HG03571 (cell line): ENCODE data around the gene CARD10.
"Not testable (repeated sequence)": the region's sequence is repeated elsewhere in the genome, so short reads cannot be mapped to it uniquely, and the experiment has no call there.

ENCODE experiments used
- ATAC-seq: cut with Tn5 transposase; IDR thresholded peaks from one replicate; pipeline ENCODE4 v1.9.1; 2021; ENCODE audit not compliant: unreplicated experiment

Gene CARD10

GRCh38 chr22:37557321-37558001 lies 38.2 kb upstream of the CARD10 start:
- no peak for ATAC-seq

- no peak for ATAC-seq
These were observed 37.5 kb upstream of the CARD10 start for GRCh38 chr22:37556710-37557109.

DNA sequence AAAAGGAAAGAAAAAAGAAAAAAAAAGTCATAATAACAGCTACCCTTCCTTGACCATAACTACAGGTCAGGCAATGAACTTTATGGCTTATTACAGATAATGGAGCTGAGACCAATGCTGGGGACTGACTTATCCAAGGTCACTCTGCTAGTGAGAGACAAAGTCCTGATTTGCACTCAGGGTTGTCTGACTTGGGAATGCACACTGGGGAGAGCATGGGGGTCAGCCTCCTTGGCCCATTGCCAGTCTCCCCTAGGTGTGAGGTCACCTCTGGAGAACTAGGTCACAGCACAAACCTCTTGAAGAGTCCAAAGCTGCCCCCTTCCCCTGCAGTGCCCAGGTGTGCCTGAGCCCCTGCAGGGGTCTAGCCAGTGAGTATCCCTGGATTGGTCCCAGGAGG lies 35.8 kb upstream of the CARD10 start:
- no peak for ATAC-seq

GRCh38 chr22:37553725-37554124 lies 34.5 kb upstream of the CARD10 start:
- no peak for ATAC-seq

- no peak for ATAC-seq
These were observed 33.4 kb upstream of the CARD10 start for GRCh38 chr22:37552524-37553163.

- no peak for ATAC-seq
These were observed 32.8 kb upstream of the CARD10 start for GRCh38 chr22:37551981-37552380.

GRCh38 chr22:37550921-37551320 lies 31.7 kb upstream of the CARD10 start:
- ATAC-seq = not testable (repeated sequence)

- no peak for ATAC-seq
These were observed 30.5 kb upstream of the CARD10 start for GRCh38 chr22:37549704-37550059.

- ATAC-seq = no peak
These were observed 28.1 kb upstream of the CARD10 start for GRCh38 chr22:37547251-37547741.

DNA sequence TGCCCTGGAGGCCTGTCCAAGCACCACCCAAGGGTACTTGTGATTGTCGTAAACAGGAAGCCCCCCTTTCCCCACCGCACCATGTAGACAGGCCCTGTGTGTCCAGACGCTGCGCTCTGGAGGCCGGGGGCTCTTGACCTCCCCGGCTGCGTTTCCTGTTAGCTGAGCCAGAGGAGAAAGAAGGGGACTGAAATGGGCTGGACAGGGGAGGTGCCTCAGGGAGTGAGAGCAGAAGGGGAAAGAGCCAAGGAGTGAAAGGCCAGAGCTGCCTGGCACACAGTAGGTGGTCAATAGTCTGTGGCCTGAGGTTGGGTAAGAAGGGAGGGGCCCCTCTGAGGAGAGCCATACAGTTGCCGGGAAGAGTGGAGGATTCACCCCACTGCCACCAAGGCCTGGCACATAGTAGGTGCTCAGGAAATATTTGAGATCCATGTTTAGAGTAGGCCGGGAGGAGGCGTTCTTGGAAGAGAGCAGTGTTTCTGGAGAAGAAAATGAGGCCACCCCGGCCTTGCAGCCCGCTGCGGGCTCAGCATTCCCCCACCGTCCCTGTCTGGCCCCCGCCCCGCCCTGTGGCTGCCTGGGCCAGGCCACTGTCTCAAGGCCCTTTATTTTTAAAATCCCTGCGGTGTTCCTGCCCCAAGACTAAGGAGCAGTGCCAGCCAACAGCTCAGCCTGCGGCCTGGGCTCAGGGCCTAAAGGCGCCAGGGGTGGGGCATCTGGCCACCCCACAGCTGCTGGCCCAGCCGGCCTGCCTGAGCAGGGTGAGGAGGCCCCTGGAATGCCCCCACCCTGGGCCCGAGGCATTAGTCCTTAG lies 27.4 kb upstream of the CARD10 start:
- ATAC-seq = no peak

GRCh38 chr22:37545703-37546436 lies 26.7 kb upstream of the CARD10 start:
- ATAC-seq = no peak

- no peak for ATAC-seq
These were observed 25.9 kb upstream of the CARD10 start for GRCh38 chr22:37544955-37545702.

DNA sequence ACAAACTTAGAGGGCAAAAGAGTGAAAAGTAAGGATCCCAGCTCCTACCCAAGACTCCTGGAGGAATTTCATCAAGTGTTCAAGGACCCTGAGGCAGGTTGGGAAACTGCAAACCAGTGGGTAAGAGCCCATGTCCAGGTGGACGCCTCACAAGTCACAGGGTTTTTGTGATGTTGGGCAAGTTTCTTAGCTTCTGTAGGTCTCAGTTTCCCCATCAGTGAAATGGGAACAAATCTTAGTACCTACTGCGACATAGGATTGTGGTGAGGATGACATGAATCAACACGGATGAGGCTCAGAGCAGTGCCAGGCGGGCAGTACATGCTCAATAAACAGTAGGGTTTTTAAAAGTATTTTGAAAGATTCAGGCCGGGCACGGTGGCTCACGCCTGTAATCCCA lies 23.7 kb upstream of the CARD10 start:
- ATAC-seq = no peak

GRCh38 chr22:37542416-37542815 lies 23.2 kb upstream of the CARD10 start:
- not testable (repeated sequence) for ATAC-seq

GRCh38 chr22:37539790-37540189 lies 20.6 kb upstream of the CARD10 start:
- ATAC-seq = not testable (repeated sequence)

DNA sequence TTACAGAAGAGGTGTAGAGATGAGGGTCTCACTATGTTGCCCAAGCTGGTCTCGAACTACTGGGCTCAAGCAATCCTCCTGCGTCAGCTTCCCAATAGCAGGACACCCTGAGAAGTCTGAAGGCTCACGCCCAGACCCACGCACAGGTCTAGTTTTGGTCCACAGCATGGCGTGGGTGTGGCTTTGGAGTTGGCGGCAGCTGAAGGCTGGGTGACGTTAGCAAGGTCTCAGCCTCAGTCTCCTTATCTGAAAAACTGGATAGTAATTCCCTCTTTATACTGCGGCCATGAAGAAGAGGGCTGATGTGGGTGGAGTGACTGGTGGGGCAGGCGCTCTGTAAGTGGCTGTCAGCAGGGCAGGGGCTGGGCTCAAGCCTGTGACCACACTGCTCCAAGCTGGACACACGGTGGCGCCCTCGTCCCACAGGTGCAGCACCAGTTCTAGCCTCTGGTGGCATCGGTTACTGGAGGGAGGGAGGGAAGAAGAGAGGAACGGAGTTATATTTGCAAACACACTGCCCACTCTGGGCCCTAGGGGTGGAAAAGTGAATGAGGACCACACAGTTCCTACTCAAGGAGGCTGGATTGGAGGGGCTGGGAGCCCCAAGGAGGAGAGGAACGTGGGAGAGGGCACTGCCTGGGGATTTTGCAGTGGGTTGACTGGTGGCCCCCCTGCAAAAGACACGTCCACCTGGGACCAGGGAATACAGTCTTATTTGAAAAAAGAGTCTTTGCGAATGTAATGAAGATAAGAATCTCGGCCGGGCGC lies 19.6 kb upstream of the CARD10 start:
- ATAC-seq = no peak

- no peak for ATAC-seq
These were observed 15.9 kb upstream of the CARD10 start for GRCh38 chr22:37535159-37535558.

DNA sequence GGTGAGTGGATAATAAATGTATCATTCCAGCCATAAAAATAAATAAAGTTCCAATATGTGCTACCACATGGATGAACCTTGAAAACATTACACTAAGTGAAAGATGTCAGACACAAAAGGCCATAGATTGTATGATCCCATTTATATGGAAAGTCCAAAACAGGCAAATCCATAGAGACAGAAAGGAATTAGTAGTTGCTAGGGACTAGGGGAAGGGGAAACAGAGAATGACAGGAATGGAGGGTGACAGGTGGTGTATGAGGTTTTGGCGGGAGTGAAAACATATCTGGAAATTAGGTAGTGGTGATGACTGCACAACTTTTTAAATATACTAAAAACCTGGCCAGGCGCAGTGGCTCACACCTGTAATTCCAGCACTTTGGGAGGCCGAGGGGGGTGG lies 15.2 kb upstream of the CARD10 start:
- no peak for ATAC-seq

DNA sequence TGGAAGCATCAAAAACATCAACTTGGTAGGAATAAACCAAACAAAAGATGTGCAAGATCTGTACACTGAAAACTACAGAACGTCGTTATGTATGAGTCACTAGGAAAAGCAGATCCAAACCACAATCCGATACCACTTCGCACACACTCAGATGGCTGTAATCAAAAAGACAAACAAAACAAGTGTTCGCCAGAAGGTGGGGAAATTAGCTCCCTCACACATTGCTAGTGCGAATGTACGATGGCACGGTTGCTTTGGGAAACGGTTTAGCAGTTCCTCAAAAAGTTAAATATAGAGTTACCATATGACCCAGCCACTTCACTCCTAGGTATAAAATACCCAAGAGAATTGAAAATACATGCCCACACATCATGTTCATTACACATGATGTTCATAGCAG lies 14.8 kb upstream of the CARD10 start:
- no peak for ATAC-seq
